A549 treated with AZD9567 at 1 μM for 4 hours (cell line): Measurements from ENCODE around the gene XAGE1B. TPM values are rescaled to one million over a fixed set of nuclear protein-coding genes. Genes with fewer than 3 reads are reported as not detected.

Experiments
- total RNA-seq: library from RNA; stranded (reverse); fragments of 200-300 nt; extraction: Qiagen RNA extraction; gene quantifications from 5 replicates; pipeline ENCODE4 v1.2.3, GENCODE V29; 2022; ENCODE audit not compliant: insufficient read depth

XAGE1B gene, protein sequence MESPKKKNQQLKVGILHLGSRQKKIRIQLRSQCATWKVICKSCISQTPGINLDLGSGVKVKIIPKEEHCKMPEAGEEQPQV
- total RNA-seq: 129 to 210 TPM (median 200 TPM) in 5 replicates

DNA sequence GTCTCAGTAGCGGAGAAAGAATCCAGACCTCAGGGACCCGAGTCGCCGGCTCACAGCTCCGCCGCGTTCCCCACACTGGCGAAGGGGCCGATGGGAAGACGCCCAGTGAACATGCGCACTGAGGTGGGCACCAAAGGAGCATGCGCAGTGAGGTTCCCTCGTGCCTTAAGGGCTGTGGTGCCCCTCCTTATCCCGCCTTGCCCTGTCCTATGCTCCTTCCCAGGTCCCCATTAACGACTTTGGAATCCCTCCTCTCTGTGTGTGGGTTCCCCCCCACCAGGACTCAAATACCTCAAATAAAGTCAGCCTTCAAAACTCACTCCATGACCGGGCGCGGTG, at the start of gene XAGE1B:
Gene XAGE1B (minus strand): TSS at position 77 of the 339 bp plus-strand sequence. CDS start 1,536 bp downstream, outside the sequence.

DNA sequence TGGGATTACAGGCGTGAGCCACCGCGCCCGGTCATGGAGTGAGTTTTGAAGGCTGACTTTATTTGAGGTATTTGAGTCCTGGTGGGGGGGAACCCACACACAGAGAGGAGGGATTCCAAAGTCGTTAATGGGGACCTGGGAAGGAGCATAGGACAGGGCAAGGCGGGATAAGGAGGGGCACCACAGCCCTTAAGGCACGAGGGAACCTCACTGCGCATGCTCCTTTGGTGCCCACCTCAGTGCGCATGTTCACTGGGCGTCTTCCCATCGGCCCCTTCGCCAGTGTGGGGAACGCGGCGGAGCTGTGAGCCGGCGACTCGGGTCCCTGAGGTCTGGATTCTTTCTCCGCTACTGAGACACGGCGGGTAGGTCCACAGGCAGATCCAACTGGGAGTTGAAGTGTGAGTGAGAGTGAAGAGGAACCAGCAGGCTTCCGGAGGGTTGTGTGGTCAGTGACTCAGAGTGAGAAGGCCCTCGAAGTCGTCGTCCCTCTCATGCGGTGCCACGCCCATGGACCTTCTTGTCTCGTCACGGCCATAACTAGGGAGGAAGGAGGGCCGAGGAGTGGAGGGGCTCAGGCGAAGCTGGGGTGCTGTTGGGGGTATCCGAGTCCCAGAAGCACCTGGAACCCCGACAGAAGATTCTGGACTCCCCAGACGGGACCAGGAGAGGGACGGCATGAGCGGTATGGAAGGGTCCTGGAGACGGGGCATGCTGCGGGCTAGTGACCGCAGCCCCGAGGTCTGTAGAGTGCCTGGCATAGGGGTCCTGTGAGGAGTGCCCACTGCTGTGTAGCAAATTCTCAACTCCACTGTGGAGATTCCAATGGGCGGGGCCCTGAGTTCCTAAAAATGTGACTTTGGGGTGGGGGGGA, 21.1 kb downstream of the XAGE1B start, which contains the start of gene XAGE1A:
Gene XAGE1A (plus strand): TSS at position 264 of the 874 bp plus-strand sequence. CDS start 1,554 bp downstream, outside the sequence.

Other genes starting within 250 kb of the XAGE1B start
- not detected in 5 replicates for gene XAGE2, start 148.0 kb downstream of the XAGE1B start, total RNA-seq
- 22.3 to 121 TPM (median 24.8 TPM) in 5 replicates for gene XAGE1A, start 21.3 kb downstream of the XAGE1B start, total RNA-seq
- not detected in 5 replicates for gene SSX7, start 137.8 kb upstream of the XAGE1B start, total RNA-seq
- not detected in 5 replicates for gene SSX2, start 190.1 kb upstream of the XAGE1B start, total RNA-seq
- gene SSX2B, start 234.2 kb upstream of the XAGE1B start, total RNA-seq: not detected in 5 replicates